SHP77 (cell line): Measurements from ENCODE around the gene OBSCN.

Experiments used
- DNase-seq, 2 experiments: peaks; one replicate each; lab custom pipeline; 2025; lab: John Stamatoyannopoulos, UW

Gene OBSCN

GRCh38 chr1:228423404-228424053, 215.7 kb downstream of the OBSCN start:
- DNase-seq: no peak

GRCh38 chr1:228424685-228425660, 217.1 kb downstream of the OBSCN start:
- DNase-seq: no peak

DNA sequence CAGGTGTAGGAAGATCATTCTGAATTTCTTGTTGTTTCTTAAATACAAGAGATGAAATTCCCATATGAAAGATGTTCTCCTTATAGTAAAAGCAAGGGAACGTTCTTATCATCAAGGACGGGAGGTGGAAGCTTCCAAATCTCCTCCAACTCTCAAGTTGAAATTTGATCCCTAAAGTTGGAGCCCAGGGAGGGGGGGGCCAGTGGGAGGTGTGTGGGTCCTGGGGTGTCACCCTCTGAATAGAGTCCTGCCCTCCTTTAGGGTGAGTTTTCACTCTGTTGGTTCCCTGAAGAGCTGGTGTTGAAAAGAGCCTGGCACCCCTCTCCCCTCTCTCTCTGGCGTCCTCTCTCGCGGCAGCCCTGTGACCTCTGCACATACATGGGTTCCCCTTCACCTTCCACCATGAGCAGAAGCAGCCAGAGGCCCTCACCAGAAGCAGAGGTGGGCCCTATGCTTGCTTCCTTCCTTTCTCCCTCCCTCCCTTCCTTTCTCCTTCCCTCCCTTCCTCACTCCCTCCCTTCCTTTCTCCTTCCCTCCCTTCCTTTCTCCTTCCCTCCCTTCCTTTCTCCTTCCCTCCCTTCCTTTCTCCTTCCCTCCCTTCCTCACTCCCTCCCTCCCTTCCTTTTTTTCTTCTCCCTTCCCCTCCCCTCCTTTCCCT, 218.8 kb downstream of the OBSCN start:
- DNase-seq: no peak

DNA sequence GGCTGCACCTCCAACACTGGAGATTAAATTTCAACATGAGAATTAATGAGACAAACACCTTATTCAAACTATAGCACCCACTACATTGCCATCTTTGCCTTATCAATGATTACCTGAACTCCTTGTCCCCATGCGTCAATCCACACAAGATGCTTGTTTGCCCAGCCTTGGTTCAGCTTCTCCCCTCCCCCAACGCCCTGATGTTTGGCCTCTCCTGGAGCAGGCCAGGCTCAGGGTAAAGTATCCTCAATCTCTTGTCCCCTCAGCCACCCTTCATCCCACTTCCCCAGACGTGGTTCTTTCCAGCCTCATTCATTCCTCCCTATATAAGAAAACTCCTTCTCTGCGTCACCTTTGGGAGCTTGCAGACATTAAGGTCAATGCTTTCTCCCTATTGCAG, 220.6 kb downstream of the OBSCN start:
- DNase-seq: no peak
